Mucosa of rectum (tissue), 2 donors: ENCODE results near the gene PODN.

Experiments
- H3K27ac ChIP-seq, 2 donors: one replicate each; pipeline ENCODE4 v1.7.0; 2013; ENCODE audit warnings: inconsistent platforms in 2 of 2, low read depth in 2 of 2, low read length in 2 of 2
- H3K27me3 ChIP-seq, 2 donors: one replicate each; pipeline ENCODE4 v1.7.0; 2013; ENCODE audit warnings: low read length in 2 of 2; ENCODE audit not compliant: control insufficient read depth in 2 of 2, insufficient read depth in 2 of 2
- H3K36me3 ChIP-seq, 2 donors: one replicate each; pipeline ENCODE4 v1.7.0; 2013; ENCODE audit warnings: low read length in 2 of 2; ENCODE audit not compliant: control insufficient read depth in 2 of 2, insufficient read depth in 2 of 2
- H3K4me1 ChIP-seq, 2 donors: one replicate each; pipeline ENCODE4 v1.7.0; 2013; ENCODE audit warnings: low read length in 2 of 2, mild to moderate bottlenecking in 1 of 2; ENCODE audit not compliant: control insufficient read depth in 2 of 2, insufficient read depth in 2 of 2
- H3K4me3 ChIP-seq, 2 donors: one replicate each; pipeline ENCODE4 v1.7.0; 2013; ENCODE audit warnings: low read length in 2 of 2
- H3K9ac ChIP-seq, 2 donors: one replicate each; pipeline ENCODE4 v1.7.0; 2013; ENCODE audit warnings: low read length in 2 of 2, low read depth in 1 of 2, mild to moderate bottlenecking in 1 of 2
- H3K9me3 ChIP-seq, 2 donors: one replicate each; pipeline ENCODE4 v1.7.0; 2013; ENCODE audit warnings: low read length in 2 of 2; ENCODE audit not compliant: control insufficient read depth in 2 of 2
- donor health status: healthy.
- donor health status: Normal muscosa, but diverticular disease.

Gene PODN

DNA sequence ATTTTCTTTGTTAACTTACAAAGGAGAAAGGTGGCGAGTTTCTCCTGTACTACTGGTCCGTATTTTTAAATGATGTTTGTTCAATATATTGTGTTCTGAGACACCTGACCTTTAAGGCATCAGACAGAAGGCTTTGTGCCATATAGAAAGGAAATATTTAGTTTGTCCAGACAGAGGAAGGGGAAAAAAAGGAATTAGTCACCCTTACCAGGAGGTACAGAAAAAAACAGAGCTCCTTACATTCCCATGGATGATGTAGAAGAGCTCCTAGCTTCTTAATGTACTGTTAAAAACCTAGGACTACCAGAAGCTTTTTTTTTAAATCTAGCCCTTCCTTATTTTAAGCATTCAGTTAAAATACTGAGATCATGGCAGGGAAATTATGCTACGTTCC, 12.4 kb upstream of the PODN start:
- Histone ChIP-seq H3K4me3 (no peak overlapping the region), H3K27ac (no peak overlapping the region), H3K36me3 (peaks cover 24 to 42% of the 10 kb centered on the region in 2 donors)

DNA sequence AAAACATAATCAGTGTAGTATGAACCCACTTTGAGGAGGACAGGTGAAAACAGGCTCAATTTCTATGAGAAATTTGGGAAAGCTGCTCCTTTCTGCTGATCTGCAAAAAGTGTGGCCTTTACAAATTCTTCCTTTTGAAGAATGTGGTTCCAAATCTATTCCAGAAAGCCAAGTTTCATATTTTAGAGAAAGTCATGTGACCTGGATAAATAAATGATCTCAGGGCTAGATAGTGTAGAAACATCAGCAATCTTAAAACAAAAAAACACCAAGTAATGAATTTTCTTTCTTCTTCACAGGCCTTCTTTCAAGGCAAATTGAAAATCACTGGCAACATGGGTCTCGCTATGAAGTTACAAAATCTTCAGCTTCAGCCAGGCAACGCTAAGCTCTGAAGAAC, 11.7 kb upstream of the PODN start:
- Histone ChIP-seq H3K9me3 (no peaks in the 10 kb centered on the region), H3K36me3 (peaks cover 24 to 42% of the 10 kb centered on the region in 2 donors), H3K27ac (no peak overlapping the region), H3K9ac (no peak overlapping the region), H3K4me1 (no peaks in the 10 kb centered on the region), H3K4me3 (no peak overlapping the region), H3K27me3 (no peaks in the 10 kb centered on the region)

More for the DNA sequence above, 12.4 kb upstream of the PODN start:
- no peaks in the 10 kb centered on the region for H3K4me1 ChIP-seq
- no peaks in the 10 kb centered on the region for H3K9me3 ChIP-seq
- H3K27me3 ChIP-seq, result no peaks in the 10 kb centered on the region
- H3K9ac ChIP-seq, result no peak overlapping the region

DNA sequence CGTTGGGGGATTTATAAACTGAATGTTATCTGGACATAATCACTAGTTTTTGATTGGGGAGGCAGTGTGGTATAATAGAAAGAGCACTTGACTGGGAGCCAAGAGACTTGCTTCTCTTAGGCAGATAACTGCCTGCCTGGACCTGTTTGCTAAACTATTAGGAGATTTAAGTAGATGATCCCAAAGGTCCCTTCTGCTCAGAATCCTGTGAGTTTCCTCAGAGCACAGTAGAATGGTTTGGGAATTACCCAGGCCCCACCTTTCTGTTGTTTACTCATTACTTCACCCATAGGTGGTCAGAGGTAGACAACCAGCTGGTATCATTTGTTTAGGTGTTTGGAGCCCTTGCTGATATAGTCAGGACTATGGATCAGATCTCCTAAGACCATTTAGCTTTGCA, 10.3 kb upstream of the PODN start:
- Histone ChIP-seq H3K4me1 (no peaks in the 10 kb centered on the region), H3K36me3 (peaks cover 24 to 42% of the 10 kb centered on the region in 2 donors), H3K27ac (no peak overlapping the region), H3K27me3 (no peaks in the 10 kb centered on the region), H3K4me3 (no peak overlapping the region), H3K9ac (no peak overlapping the region), H3K9me3 (no peaks in the 10 kb centered on the region)

DNA sequence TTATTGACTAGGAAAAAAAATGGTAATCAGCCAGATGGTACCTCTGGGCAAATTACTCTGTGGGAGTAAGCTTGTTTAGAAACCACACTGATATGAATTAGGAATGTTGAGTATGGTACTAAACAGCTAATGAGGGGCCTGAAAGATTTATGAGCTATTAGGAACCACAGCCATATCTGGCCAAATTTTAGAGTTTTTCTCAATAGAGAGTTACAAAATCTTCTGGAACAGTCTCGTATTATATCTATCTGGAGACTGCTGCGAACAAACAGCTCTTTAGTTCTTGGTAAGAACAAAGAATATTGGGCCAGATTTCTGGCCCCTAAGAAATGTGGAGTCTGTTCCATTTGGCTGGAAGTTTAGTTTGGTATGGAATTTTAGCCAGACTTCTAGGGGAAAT, 4.9 kb upstream of the PODN start:
- peaks cover 12 to 17% of the 10 kb centered on the region in 2 donors for H3K27me3 ChIP-seq
- no peak overlapping the region for H3K4me3 ChIP-seq
- H3K9me3 ChIP-seq, result no peaks in the 10 kb centered on the region
- peaks cover 0 to 3% of the 10 kb centered on the region in 2 donors for H3K4me1 ChIP-seq
- H3K9ac ChIP-seq, result no peak overlapping the region
- H3K36me3 ChIP-seq, result peaks cover 0 to 13% of the 10 kb centered on the region in 2 donors
- H3K27ac ChIP-seq, result no peak overlapping the region

- peaks cover 17 to 35% of the 10 kb centered on the region in 2 donors for H3K27me3 ChIP-seq
- peak overlapping the region in 1 of 2 donors; percentile 57 for H3K27ac ChIP-seq
- peaks cover 2 to 3% of the 10 kb centered on the region in 2 donors for H3K4me1 ChIP-seq
- no peaks in the 10 kb centered on the region for H3K36me3 ChIP-seq
- H3K9ac ChIP-seq, result no peak overlapping the region
- no peak overlapping the region for H3K4me3 ChIP-seq
- no peaks in the 10 kb centered on the region for H3K9me3 ChIP-seq
These were observed 1.4 kb upstream of the PODN start for GRCh38 chr1:53060579-53060978.

DNA sequence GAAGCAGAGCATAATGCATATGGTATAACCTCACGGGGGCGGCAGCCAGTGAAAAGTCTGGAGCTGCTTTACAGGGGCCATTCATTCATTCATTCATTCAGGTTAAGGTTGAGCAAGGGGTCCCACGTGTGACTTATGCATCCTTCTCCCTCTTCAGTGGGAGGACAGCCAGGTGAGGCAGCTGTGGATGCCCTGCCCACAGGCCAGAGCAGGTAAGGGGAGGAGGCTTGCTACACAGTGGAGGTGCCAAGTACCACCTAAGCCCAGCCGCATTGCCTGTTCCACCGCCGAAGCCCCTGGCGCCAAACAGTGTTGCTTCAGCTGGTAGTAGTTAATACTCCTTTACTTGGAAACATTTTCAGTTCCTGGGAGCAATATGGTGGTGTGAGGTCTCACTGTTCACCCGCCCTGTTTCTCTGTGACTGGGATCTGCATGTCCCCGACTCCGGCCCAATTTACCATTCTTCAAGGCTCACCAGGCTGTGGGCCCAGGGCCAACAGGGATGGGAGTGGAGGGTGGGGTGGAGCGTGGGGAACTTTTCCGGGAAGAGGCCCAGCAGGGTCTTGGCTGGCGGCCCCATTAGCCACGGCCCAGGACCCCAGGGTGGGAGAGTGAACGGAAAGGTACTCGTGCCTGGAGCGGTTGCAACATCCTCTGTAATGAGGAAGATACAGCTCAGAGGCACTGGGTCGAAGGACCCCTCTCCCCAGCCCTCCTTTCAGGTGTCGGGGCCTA, 722 bp upstream of the PODN start:
- H3K4me1 ChIP-seq, result peaks cover 2 to 3% of the 10 kb centered on the region in 2 donors
- no peaks in the 10 kb centered on the region for H3K36me3 ChIP-seq
- no peaks in the 10 kb centered on the region for H3K9me3 ChIP-seq
- H3K27ac ChIP-seq, result peak overlapping the region; percentile 16 to 57
- peak overlapping the region; percentile 41 to 48 for H3K4me3 ChIP-seq
- H3K27me3 ChIP-seq, result peaks cover 17 to 35% of the 10 kb centered on the region in 2 donors
- no peak overlapping the region for H3K9ac ChIP-seq

- Histone ChIP-seq H3K36me3 (no peaks in the 10 kb centered on the region), H3K27me3 (peaks cover 17 to 35% of the 10 kb centered on the region in 2 donors), H3K9me3 (no peaks in the 10 kb centered on the region), H3K27ac (no peak overlapping the region), H3K4me1 (peaks cover 2 to 3% of the 10 kb centered on the region in 2 donors), H3K4me3 (peak overlapping the region; percentile 23 to 43), H3K9ac (peak overlapping the region in 1 of 2 donors; percentile 51)
These were observed 937 bp downstream of the PODN start for GRCh38 chr1:53062708-53063591.

- no peaks in the 10 kb centered on the region for H3K9me3 ChIP-seq
- peaks cover 17 to 35% of the 10 kb centered on the region in 2 donors for H3K27me3 ChIP-seq
- no peaks in the 10 kb centered on the region for H3K36me3 ChIP-seq
- no peak overlapping the region for H3K4me3 ChIP-seq
- H3K27ac ChIP-seq, result no peak overlapping the region
- H3K9ac ChIP-seq, result no peak overlapping the region
- H3K4me1 ChIP-seq, result peaks cover 2 to 3% of the 10 kb centered on the region in 2 donors
These were observed 1.9 kb downstream of the PODN start for GRCh38 chr1:53063744-53064515.

GRCh38 chr1:53065391-53065790, 3.4 kb downstream of the PODN start:
- no peak overlapping the region for H3K9ac ChIP-seq
- peaks cover 2 to 3% of the 10 kb centered on the region in 2 donors for H3K4me1 ChIP-seq
- no peak overlapping the region for H3K4me3 ChIP-seq
- no peaks in the 10 kb centered on the region for H3K36me3 ChIP-seq
- no peaks in the 10 kb centered on the region for H3K9me3 ChIP-seq
- no peak overlapping the region for H3K27ac ChIP-seq
- H3K27me3 ChIP-seq, result peaks cover 10 to 31% of the 10 kb centered on the region in 2 donors
